GM19452 (cell line): ENCODE results near the gene PNO1.
"Not testable (repeated sequence)": the region's sequence is repeated elsewhere in the genome, so short reads cannot be mapped to it uniquely, and the experiment has no call there.

Source experiments
- ATAC-seq: cut with Tn5 transposase; IDR thresholded peaks from one replicate; pipeline ENCODE4 v1.9.1; 2021; ENCODE audit not compliant: unreplicated experiment

Gene PNO1

GRCh38 chr2:68156419-68156818 lies 1.3 kb upstream of the PNO1 start:
- ATAC-seq, result no peak

GRCh38 chr2:68157002-68157401 lies 686 bp upstream of the PNO1 start:
- peak; percentile 21 for ATAC-seq

- no peak for ATAC-seq
Measured at GRCh38 chr2:68158134-68158447, 403 bp downstream of the PNO1 start.

- no peak for ATAC-seq
Measured at GRCh38 chr2:68163641-68164040, 6.0 kb downstream of the PNO1 start.

- ATAC-seq, result no peak
Measured at GRCh38 chr2:68167186-68167585, 9.5 kb downstream of the PNO1 start.

- no peak for ATAC-seq
Measured at GRCh38 chr2:68169308-68169707, 11.6 kb downstream of the PNO1 start.

- ATAC-seq, result no peak
Measured at GRCh38 chr2:68171146-68171545, 13.5 kb downstream of the PNO1 start.

- ATAC-seq, result no peak
Measured at GRCh38 chr2:68171684-68172083, 14.0 kb downstream of the PNO1 start.

GRCh38 chr2:68172521-68172920 lies 14.8 kb downstream of the PNO1 start:
- ATAC-seq, result no peak

- no peak for ATAC-seq
Measured at GRCh38 chr2:68172990-68173700, 15.5 kb downstream of the PNO1 start.

- not testable (repeated sequence) for ATAC-seq
Measured at GRCh38 chr2:68175210-68175609, 17.5 kb downstream of the PNO1 start.

- no peak for ATAC-seq
Measured at GRCh38 chr2:68176657-68177056, 19.0 kb downstream of the PNO1 start.

- ATAC-seq, result no peak
Measured at GRCh38 chr2:68177541-68177940, 19.9 kb downstream of the PNO1 start.

GRCh38 chr2:68178432-68178831 lies 20.7 kb downstream of the PNO1 start:
- ATAC-seq, result no peak

- ATAC-seq, result no peak
Measured at GRCh38 chr2:68178954-68179627, 21.4 kb downstream of the PNO1 start.

- no peak for ATAC-seq
Measured at GRCh38 chr2:68182902-68183301, 25.2 kb downstream of the PNO1 start.

GRCh38 chr2:68185541-68186164 lies 28.0 kb downstream of the PNO1 start:
- no peak for ATAC-seq

- no peak for ATAC-seq
Measured at GRCh38 chr2:68187329-68187728, 29.6 kb downstream of the PNO1 start.

- no peak for ATAC-seq
Measured at GRCh38 chr2:68188831-68189230, 31.1 kb downstream of the PNO1 start.

- ATAC-seq, result no peak
Measured at GRCh38 chr2:68189991-68190784, 32.5 kb downstream of the PNO1 start.

GRCh38 chr2:68190991-68191731 lies 33.5 kb downstream of the PNO1 start:
- ATAC-seq, result no peak
